ENCODE data around the gene CXCR3.

DNA sequence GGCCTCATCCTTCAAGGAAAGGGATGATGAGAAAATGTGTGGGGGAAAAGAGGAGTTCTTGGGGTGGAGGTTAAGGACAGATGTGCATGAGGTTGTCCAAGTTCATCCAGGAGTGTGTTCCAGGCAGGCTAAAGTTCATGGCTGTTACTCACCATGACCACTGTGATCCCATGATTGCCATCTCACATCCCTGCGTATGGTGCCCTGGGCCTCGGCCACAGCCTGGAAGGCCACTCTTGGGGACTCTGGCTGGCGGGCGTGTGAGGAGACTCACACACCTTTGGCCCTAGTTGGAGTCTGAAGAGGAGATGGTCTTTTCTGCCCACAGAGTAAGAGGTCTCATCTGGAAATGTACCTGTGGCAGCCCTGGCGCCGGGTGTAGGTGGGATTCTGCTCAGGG lies 41.6 kb upstream of the CXCR3 start:
- TF ChIP-seq, protein P1, sequence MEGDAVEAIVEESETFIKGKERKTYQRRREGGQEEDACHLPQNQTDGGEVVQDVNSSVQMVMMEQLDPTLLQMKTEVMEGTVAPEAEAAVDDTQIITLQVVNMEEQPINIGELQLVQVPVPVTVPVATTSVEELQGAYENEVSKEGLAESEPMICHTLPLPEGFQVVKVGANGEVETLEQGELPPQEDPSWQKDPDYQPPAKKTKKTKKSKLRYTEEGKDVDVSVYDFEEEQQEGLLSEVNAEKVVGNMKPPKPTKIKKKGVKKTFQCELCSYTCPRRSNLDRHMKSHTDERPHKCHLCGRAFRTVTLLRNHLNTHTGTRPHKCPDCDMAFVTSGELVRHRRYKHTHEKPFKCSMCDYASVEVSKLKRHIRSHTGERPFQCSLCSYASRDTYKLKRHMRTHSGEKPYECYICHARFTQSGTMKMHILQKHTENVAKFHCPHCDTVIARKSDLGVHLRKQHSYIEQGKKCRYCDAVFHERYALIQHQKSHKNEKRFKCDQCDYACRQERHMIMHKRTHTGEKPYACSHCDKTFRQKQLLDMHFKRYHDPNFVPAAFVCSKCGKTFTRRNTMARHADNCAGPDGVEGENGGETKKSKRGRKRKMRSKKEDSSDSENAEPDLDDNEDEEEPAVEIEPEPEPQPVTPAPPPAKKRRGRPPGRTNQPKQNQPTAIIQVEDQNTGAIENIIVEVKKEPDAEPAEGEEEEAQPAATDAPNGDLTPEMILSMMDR (IDR thresholded peaks at IDR 0.05): no peak
- no peak for TF ChIP-seq POLR2A (IDR thresholded peaks at IDR 0.05)

Data from thyroid gland (tissue), 4 donors.